ENCODE results near the gene BMP5.

Gene BMP5

DNA sequence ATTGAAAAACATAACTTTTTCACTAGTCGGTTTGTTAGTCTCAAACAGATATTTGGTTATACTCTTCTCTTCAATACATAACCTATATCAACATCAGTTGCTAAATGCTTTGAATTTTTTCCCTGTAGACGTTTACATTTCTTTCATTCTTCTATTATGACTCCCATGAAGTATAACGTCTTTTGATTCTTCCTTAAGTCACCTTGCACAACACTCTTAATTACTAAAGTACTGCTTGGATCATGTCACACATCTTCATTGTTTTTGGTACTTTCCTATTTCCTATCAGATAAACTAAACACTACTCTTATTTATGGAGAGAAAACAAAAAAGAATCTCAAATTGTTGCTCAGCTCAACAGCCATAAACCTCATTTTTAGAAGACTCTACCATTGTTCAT is 23.0 kb upstream of the BMP5 start:
- Histone ChIP-seq H2BK5ac (ENCODE audit: low read length) (no peak overlapping the region), H3K4me1 (ENCODE audit: control insufficient read depth, low read depth, low read length) (no peaks in the 10 kb centered on the region), H2BK120ac (ENCODE audit: low read depth, low read length) (no peak overlapping the region), H3K4ac (ENCODE audit: low read depth, low read length) (no peak overlapping the region), H2AK5ac (ENCODE audit: low read length) (no peak overlapping the region), H4K5ac (ENCODE audit: low read length) (no peak overlapping the region), H4K8ac (ENCODE audit: low read depth, low read length) (no peak overlapping the region), H3K79me2 (ENCODE audit: control insufficient read depth, insufficient read depth, low read length) (no peaks in the 10 kb centered on the region), H3K4me2 (ENCODE audit: low read length) (no peak overlapping the region), H3K79me1 (ENCODE audit: low read length) (no peaks in the 10 kb centered on the region), H3K27ac (ENCODE audit: low read depth, low read length) (no peak overlapping the region), H2BK15ac (replicated peaks; ENCODE audit: low read depth) (no peak overlapping the region), H3K18ac (ENCODE audit: low read length) (no peak overlapping the region), H3K9ac (ENCODE audit: low read length) (no peak overlapping the region), H3K56ac (ENCODE audit: low read length) (no peak overlapping the region), H3K23ac (ENCODE audit: low read length) (no peak overlapping the region), H3K36me3 (ENCODE audit: control insufficient read depth, insufficient read depth, low read length) (no peaks in the 10 kb centered on the region), H3K4me3 (ENCODE audit: low read length) (no peak overlapping the region), H3K27me3 (ENCODE audit: insufficient read depth, low read length, poor library complexity) (no peaks in the 10 kb centered on the region)
- WGBS (ENCODE audit: extremely low coverage, insufficient coverage, low lambda C conversion rate) = no CpG with 5 or more reads among the region's 3 CpGs
- no peak for DNase-seq

DNA sequence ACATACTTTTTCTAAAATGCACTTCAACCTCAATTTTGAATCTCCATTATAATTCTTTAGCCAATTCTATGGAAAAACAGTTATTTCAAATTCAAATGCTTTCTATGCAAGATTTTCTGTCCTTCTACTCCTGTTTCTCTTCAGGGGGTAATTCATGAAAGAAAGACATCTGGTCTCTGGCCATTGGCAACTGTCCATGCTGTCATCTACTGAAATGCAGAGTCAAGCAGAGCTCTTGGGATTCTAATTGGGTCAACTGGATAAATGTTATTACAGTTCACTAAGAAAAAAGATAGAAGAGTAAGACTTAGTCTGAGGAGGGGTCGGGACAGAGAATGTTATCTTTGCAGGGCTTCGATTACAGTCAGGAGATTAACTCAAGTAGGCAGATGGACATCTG is 22.0 kb upstream of the BMP5 start:
- no peak overlapping the region for H3K4me2 ChIP-seq (ENCODE audit: low read length)
- H3K79me1 ChIP-seq (ENCODE audit: low read length) = no peaks in the 10 kb centered on the region
- H3K79me2 ChIP-seq (ENCODE audit: control insufficient read depth, insufficient read depth, low read length) = no peaks in the 10 kb centered on the region
- H3K9ac ChIP-seq (ENCODE audit: low read length) = no peak overlapping the region
- no peak overlapping the region for H2BK5ac ChIP-seq (ENCODE audit: low read length)
- H2AK5ac ChIP-seq (ENCODE audit: low read length) = no peak overlapping the region
- no peak overlapping the region for H4K8ac ChIP-seq (ENCODE audit: low read depth, low read length)
- no peak overlapping the region for H3K4me3 ChIP-seq (ENCODE audit: low read length)
- DNase-seq = no peak
- no peak overlapping the region for H2BK120ac ChIP-seq (ENCODE audit: low read depth, low read length)
- no peaks in the 10 kb centered on the region for H3K36me3 ChIP-seq (ENCODE audit: control insufficient read depth, insufficient read depth, low read length)
- H2BK15ac ChIP-seq (replicated peaks; ENCODE audit: low read depth) = no peak overlapping the region
- H3K23ac ChIP-seq (ENCODE audit: low read length) = no peak overlapping the region
- no CpG with 5 or more reads among the region's 2 CpGs for WGBS (ENCODE audit: extremely low coverage, insufficient coverage, low lambda C conversion rate)
- no peak overlapping the region for H3K56ac ChIP-seq (ENCODE audit: low read length)
- no peak overlapping the region for H3K27ac ChIP-seq (ENCODE audit: low read depth, low read length)
- H3K18ac ChIP-seq (ENCODE audit: low read length) = no peak overlapping the region
- peaks cover 2% of the 10 kb centered on the region for H3K4me1 ChIP-seq (ENCODE audit: control insufficient read depth, low read depth, low read length)
- no peak overlapping the region for H3K4ac ChIP-seq (ENCODE audit: low read depth, low read length)
- H3K27me3 ChIP-seq (ENCODE audit: insufficient read depth, low read length, poor library complexity) = no peaks in the 10 kb centered on the region
- H4K5ac ChIP-seq (ENCODE audit: low read length) = no peak overlapping the region

DNA sequence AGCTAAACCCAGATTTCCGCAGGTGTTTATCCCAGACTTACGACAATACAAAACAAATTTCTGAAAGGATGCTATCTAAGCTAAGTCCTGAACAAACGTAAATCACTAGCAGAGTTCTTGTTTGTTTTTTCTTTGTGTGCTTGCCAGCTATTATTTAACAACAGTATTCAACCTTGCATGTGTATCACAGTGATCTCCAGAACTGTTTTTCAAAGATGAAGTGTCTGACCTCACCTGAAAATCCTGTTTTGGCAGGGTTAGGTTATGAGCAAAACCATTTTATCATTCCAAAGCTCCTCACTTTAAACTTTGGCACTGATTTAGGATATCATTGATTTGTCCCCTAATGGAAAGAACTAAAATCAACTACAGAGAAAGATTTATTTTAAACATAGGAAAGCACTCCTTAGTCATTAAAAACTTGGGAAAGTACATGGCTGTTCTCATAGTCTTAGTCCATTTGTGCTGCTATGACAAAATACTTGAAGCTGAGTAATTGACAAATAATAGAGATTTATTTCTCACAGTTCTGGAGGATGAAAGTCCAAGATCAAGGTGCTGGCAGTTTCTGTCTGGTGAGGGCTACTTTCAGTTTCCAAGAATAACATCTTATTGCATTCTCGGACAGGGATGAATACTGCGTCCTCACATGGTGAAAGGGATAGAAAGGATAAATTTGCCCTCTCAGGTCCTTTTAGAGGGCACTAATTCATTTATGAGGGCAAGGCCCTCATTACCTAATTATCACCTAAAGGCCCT is 20.8 kb upstream of the BMP5 start:
- Histone ChIP-seq H4K8ac (ENCODE audit: low read depth, low read length) (no peak overlapping the region), H3K9ac (ENCODE audit: low read length) (no peak overlapping the region), H3K27me3 (ENCODE audit: insufficient read depth, low read length, poor library complexity) (no peaks in the 10 kb centered on the region), H3K79me2 (ENCODE audit: control insufficient read depth, insufficient read depth, low read length) (no peaks in the 10 kb centered on the region), H3K4me2 (ENCODE audit: low read length) (no peak overlapping the region), H3K4ac (ENCODE audit: low read depth, low read length) (no peak overlapping the region), H3K23ac (ENCODE audit: low read length) (no peak overlapping the region), H3K56ac (ENCODE audit: low read length) (no peak overlapping the region), H3K4me3 (ENCODE audit: low read length) (no peak overlapping the region), H2BK15ac (replicated peaks; ENCODE audit: low read depth) (no peak overlapping the region), H3K36me3 (ENCODE audit: control insufficient read depth, insufficient read depth, low read length) (no peaks in the 10 kb centered on the region), H3K79me1 (ENCODE audit: low read length) (no peaks in the 10 kb centered on the region), H2BK5ac (ENCODE audit: low read length) (no peak overlapping the region), H2AK5ac (ENCODE audit: low read length) (no peak overlapping the region), H4K5ac (ENCODE audit: low read length) (no peak overlapping the region), H3K27ac (ENCODE audit: low read depth, low read length) (no peak overlapping the region), H3K4me1 (ENCODE audit: control insufficient read depth, low read depth, low read length) (peaks cover 2% of the 10 kb centered on the region), H2BK120ac (ENCODE audit: low read depth, low read length) (no peak overlapping the region), H3K18ac (ENCODE audit: low read length) (no peak overlapping the region)
- DNase-seq = no peak
- WGBS (ENCODE audit: extremely low coverage, insufficient coverage, low lambda C conversion rate) = no CpG with 5 or more reads among the region's 5 CpGs

DNA sequence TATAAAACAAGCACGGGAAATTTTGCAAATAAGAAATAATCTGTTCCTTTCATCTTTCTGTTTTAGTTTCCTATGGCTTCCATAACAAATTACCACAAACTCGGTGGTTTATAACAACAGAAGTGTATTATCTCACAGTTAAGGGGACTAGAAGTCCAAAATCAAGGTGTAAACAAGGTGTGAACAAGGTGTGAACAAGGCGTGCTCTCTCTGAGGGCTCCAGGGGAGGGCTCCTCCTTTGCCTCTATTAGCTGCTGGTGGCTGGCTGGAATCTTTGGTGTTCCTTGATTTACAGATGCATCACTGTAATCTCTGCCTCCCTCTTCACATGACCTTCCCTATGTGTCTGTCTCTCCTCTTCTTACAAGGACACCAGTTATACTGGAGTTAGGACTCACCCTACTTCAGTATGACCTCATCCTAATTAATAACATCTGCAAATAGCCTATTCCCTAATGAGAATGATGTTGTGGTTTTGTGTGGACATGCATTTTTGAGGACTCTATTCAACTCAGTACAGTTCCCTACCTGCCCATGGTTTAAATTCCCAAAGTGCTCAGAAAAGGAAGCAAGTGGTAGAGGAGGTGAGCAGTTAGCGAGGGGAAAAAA is 17.5 kb upstream of the BMP5 start:
- Histone ChIP-seq H3K56ac (ENCODE audit: low read length) (no peak overlapping the region), H4K5ac (ENCODE audit: low read length) (no peak overlapping the region), H3K79me1 (ENCODE audit: low read length) (no peaks in the 10 kb centered on the region), H3K4ac (ENCODE audit: low read depth, low read length) (no peak overlapping the region), H2BK5ac (ENCODE audit: low read length) (no peak overlapping the region), H4K8ac (ENCODE audit: low read depth, low read length) (no peak overlapping the region), H3K27me3 (ENCODE audit: insufficient read depth, low read length, poor library complexity) (no peaks in the 10 kb centered on the region), H3K36me3 (ENCODE audit: control insufficient read depth, insufficient read depth, low read length) (no peaks in the 10 kb centered on the region), H2BK15ac (replicated peaks; ENCODE audit: low read depth) (no peak overlapping the region), H3K18ac (ENCODE audit: low read length) (no peak overlapping the region), H3K79me2 (ENCODE audit: control insufficient read depth, insufficient read depth, low read length) (no peaks in the 10 kb centered on the region), H3K4me2 (ENCODE audit: low read length) (no peak overlapping the region), H2BK120ac (ENCODE audit: low read depth, low read length) (no peak overlapping the region), H3K4me3 (ENCODE audit: low read length) (no peak overlapping the region), H3K9ac (ENCODE audit: low read length) (no peak overlapping the region), H3K27ac (ENCODE audit: low read depth, low read length) (no peak overlapping the region), H3K23ac (ENCODE audit: low read length) (no peak overlapping the region), H3K4me1 (ENCODE audit: control insufficient read depth, low read depth, low read length) (peaks cover 2% of the 10 kb centered on the region), H2AK5ac (ENCODE audit: low read length) (no peak overlapping the region)
- WGBS (ENCODE audit: extremely low coverage, insufficient coverage, low lambda C conversion rate) = no CpG with 5 or more reads among the region's 4 CpGs
- peak; percentile 90 for DNase-seq

DNA sequence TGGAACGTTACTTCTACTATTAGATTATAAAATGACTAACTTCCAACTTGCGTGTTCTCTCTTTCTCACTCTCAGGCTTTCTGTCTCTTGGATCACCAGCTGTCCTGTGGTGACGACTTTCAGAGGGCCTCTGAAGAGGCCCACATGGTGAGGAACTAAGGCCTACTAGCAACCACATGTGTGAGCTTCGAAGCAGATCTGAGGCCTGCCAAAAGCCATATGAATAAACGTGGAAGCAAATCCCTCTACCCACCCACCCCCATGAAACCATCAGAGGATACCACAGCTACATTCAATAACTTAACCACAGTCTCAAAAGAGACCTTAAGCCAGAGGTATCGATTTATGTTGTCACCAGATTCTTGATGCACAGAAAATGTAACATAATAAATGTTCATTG is 13.5 kb upstream of the BMP5 start:
- H3K36me3 ChIP-seq (ENCODE audit: control insufficient read depth, insufficient read depth, low read length) = no peaks in the 10 kb centered on the region
- DNase-seq = no peak
- H3K4me3 ChIP-seq (ENCODE audit: low read length) = no peak overlapping the region
- no peak overlapping the region for H4K8ac ChIP-seq (ENCODE audit: low read depth, low read length)
- no peak overlapping the region for H2AK5ac ChIP-seq (ENCODE audit: low read length)
- H3K23ac ChIP-seq (ENCODE audit: low read length) = no peak overlapping the region
- H3K4me2 ChIP-seq (ENCODE audit: low read length) = no peak overlapping the region
- no peak overlapping the region for H2BK5ac ChIP-seq (ENCODE audit: low read length)
- no peak overlapping the region for H3K27ac ChIP-seq (ENCODE audit: low read depth, low read length)
- no peak overlapping the region for H4K5ac ChIP-seq (ENCODE audit: low read length)
- H3K9ac ChIP-seq (ENCODE audit: low read length) = no peak overlapping the region
- no peaks in the 10 kb centered on the region for H3K27me3 ChIP-seq (ENCODE audit: insufficient read depth, low read length, poor library complexity)
- H3K4ac ChIP-seq (ENCODE audit: low read depth, low read length) = no peak overlapping the region
- H3K56ac ChIP-seq (ENCODE audit: low read length) = no peak overlapping the region
- H2BK15ac ChIP-seq (replicated peaks; ENCODE audit: low read depth) = no peak overlapping the region
- H3K79me2 ChIP-seq (ENCODE audit: control insufficient read depth, insufficient read depth, low read length) = no peaks in the 10 kb centered on the region
- no peak overlapping the region for H3K18ac ChIP-seq (ENCODE audit: low read length)
- no peaks in the 10 kb centered on the region for H3K79me1 ChIP-seq (ENCODE audit: low read length)
- no CpG with 5 or more reads among the region's 6 CpGs for WGBS (ENCODE audit: extremely low coverage, insufficient coverage, low lambda C conversion rate)
- H2BK120ac ChIP-seq (ENCODE audit: low read depth, low read length) = no peak overlapping the region
- H3K4me1 ChIP-seq (ENCODE audit: control insufficient read depth, low read depth, low read length) = peaks cover 2% of the 10 kb centered on the region
